GM12878 (cell line): ENCODE data around the gene VEGFD. TPM values are rescaled to one million over a fixed set of nuclear protein-coding genes. Genes with fewer than 3 reads are reported as not detected.

Experiments
- ATAC-seq: fragments of 200-7000 bp; cut with Tn5 transposase; 3 replicates; pipeline ENCODE4 v1.9.1; 2020; ENCODE audit warnings: mild to moderate bottlenecking, moderate library complexity
- BruUV-seq: library from RNA; stranded (reverse); fragments of 400-500 nt; replicated peaks from 2 replicates; lab custom pipeline; 2021; lab: Mats Ljungman, UMichigan
- CTCF ChIA-PET: fragments of 300-600 bp; sonication (Branson Sonifier 250); formaldehyde crosslinking; extraction: SDS; loops from one replicate; lab custom pipeline; 2021; ENCODE audit warnings: inconsistent platforms; lab: Yijun Ruan, JAX
- POLR2A ChIA-PET: fragments of 350-600 bp; formaldehyde crosslinking; extraction: SDS; loops from one replicate; lab custom pipeline; 2021; ENCODE audit warnings: inconsistent platforms; lab: Charles Lee
- RAD21 ChIA-PET: fragments of 300-600 bp; sonication (Branson Sonifier 250); formaldehyde crosslinking; loops from one replicate; lab custom pipeline; 2023; ENCODE audit warnings: antibody characterized with exemption; ENCODE audit not compliant: unreplicated experiment; lab: Charles Lee
- SMC1A ChIA-PET: fragments of 300-600 bp; sonication (Branson Sonifier 250); formaldehyde crosslinking; loops from one replicate; lab custom pipeline; 2023; ENCODE audit not compliant: unreplicated experiment, uncharacterized antibody; lab: Charles Lee
- DNase-seq: peaks from one replicate; pipeline ENCODE4 v3.0.0-alpha.2; 2011; ENCODE audit warnings: low read depth, low spot score
- FAIRE-seq: peaks from 3 replicates; lab custom pipeline; 2011; peaks lifted over from hg19 to GRCh38; lab: Jason Lieb, UNC
- H2AFZ ChIP-seq: 2 replicates; pipeline ENCODE4 v1.6.0; 2011; ENCODE audit warnings: low read depth, low read length, control low read depth; ENCODE audit not compliant: control insufficient read depth
- H3K27ac ChIP-seq: 2 replicates; pipeline ENCODE4 v1.5.1; 2011; ENCODE audit warnings: control low read depth; ENCODE audit not compliant: control insufficient read depth, insufficient read depth
- H3K27me3 ChIP-seq, 2 experiments: replicated peaks in 1 of 2; 2 replicates each; pipeline versions ENCODE4 v1.6.0 to v1.6.1; 2011; ENCODE audit warnings: low read length in 1 of 2; ENCODE audit not compliant: control insufficient read depth in 2 of 2, insufficient read depth in 2 of 2
- H3K36me3 ChIP-seq, 2 experiments: 2 replicates each; pipeline ENCODE4 v1.5.1; 2011; ENCODE audit warnings: low read length in 1 of 2; ENCODE audit not compliant: control insufficient read depth in 2 of 2, insufficient read depth in 2 of 2
- H3K4me1 ChIP-seq: 2 replicates; pipeline ENCODE4 v1.6.1; 2011; ENCODE audit warnings: mild to moderate bottlenecking, low read length, moderate library complexity, mixed read lengths; ENCODE audit not compliant: control insufficient read depth, insufficient read depth
- H3K4me2 ChIP-seq: 2 replicates; pipeline ENCODE4 v1.6.0; 2011; ENCODE audit warnings: control low read depth; ENCODE audit not compliant: control insufficient read depth, insufficient read depth
- H3K4me3 ChIP-seq: fragments of 200-600 bp; sonication (generic); 2 replicates; pipeline ENCODE4 v1.5.1; 2016
- H3K79me2 ChIP-seq: 2 replicates; pipeline ENCODE4 v1.6.0; 2011; ENCODE audit warnings: low read length; ENCODE audit not compliant: control insufficient read depth, insufficient read depth
- H3K9ac ChIP-seq: 2 replicates; pipeline ENCODE4 v1.8.0; 2011; ENCODE audit warnings: low read length, control low read depth, mixed read lengths; ENCODE audit not compliant: control insufficient read depth, insufficient read depth
- H3K9me3 ChIP-seq: replicated peaks from 3 replicates; pipeline ENCODE4 v1.5.1; 2011; ENCODE audit warnings: mild to moderate bottlenecking, low read length; ENCODE audit not compliant: control insufficient read depth, insufficient read depth
- H4K20me1 ChIP-seq: 2 replicates; pipeline ENCODE4 v1.6.0; 2011; ENCODE audit not compliant: control insufficient read depth, insufficient read depth
- ASH2L ChIP-seq: fragments of 300-600, 200-600 bp; sonication (generic); IDR thresholded peaks from 2 replicates; pipeline ENCODE4 v1.6.1; 2017; ENCODE audit warnings: low read depth, mild to moderate bottlenecking, borderline replicate concordance
- BHLHE40 ChIP-seq, 2 experiments: fragments of 450-650 bp in 1 of 2; IDR thresholded peaks; 2 replicates each; pipeline ENCODE4 v1.6.1; 2011 to 2017; ENCODE audit warnings: low read depth in 2 of 2, borderline replicate concordance in 1 of 2, improper control_type of control experiment in 1 of 2, low read length in 1 of 2, mild to moderate bottlenecking in 1 of 2
- EGR1 ChIP-seq, 2 experiments: IDR thresholded peaks; 1 replicate in 1 of 2; 2 replicates in 1 of 2; pipeline ENCODE4 v1.6.1; 2011 to 2012; ENCODE audit warnings: low read depth in 2 of 2, low read length in 2 of 2, borderline replicate concordance in 1 of 2, mild to moderate bottlenecking in 1 of 2, moderate library complexity in 1 of 2
- FOXM1 ChIP-seq: IDR thresholded peaks from 2 replicates; pipeline ENCODE4 v1.6.1; 2012; ENCODE audit warnings: low read depth, mild to moderate bottlenecking, inconsistent platforms, low read length, moderate library complexity
- KLF5 ChIP-seq: fragments of 450-650 bp; IDR thresholded peaks from 2 replicates; pipeline ENCODE4 v1.6.1; 2014; ENCODE audit warnings: mild to moderate bottlenecking; ENCODE audit not compliant: partially characterized antibody
- NFYB ChIP-seq: IDR thresholded peaks from 2 replicates; pipeline ENCODE4 v1.6.1; 2011; ENCODE audit warnings: low read depth, mild to moderate bottlenecking, low read length, improper control_type of control experiment, moderate library complexity; ENCODE audit not compliant: insufficient read depth
- SMAD5 ChIP-seq: IDR thresholded peaks from 2 replicates; pipeline ENCODE4 v1.6.1; 2016; ENCODE audit warnings: antibody characterized with exemption, low read depth
- SREBF1 ChIP-seq: IDR thresholded peaks from 2 replicates; pipeline ENCODE4 v1.6.1; 2012; ENCODE audit warnings: mild to moderate bottlenecking, low read length
- SRF ChIP-seq, 2 experiments: IDR thresholded peaks; 2 replicates each; pipeline ENCODE4 v1.6.1; 2011; ENCODE audit warnings: low read depth in 2 of 2, low read length in 2 of 2, mild to moderate bottlenecking in 1 of 2, moderate library complexity in 1 of 2
- STAT1 ChIP-seq: fragments of 450-650 bp; conservative IDR thresholded peaks from 2 replicates; pipeline ENCODE4 v1.6.1; 2014; ENCODE audit warnings: antibody characterized with exemption, mild to moderate bottlenecking
- TCF12 ChIP-seq: IDR thresholded peaks from 2 replicates; pipeline ENCODE4 v1.6.1; 2011; ENCODE audit warnings: low read depth, mild to moderate bottlenecking, low read length
- ZBED1 ChIP-seq: IDR thresholded peaks from 2 replicates; pipeline ENCODE4 v1.6.1; 2016; ENCODE audit warnings: borderline replicate concordance
- ZNF217 ChIP-seq: fragments of 450-650 bp; IDR thresholded peaks from 2 replicates; pipeline ENCODE4 v1.6.1; 2017; ENCODE audit warnings: antibody characterized with exemption, mild to moderate bottlenecking
- ZNF687 ChIP-seq: fragments of 450-650 bp; IDR thresholded peaks from 2 replicates; pipeline ENCODE4 v1.6.1; 2017; ENCODE audit warnings: mild to moderate bottlenecking, moderate library complexity
- WGBS: methylation state at CpG from one replicate; pipeline ENCODE4 v1.1.6; 2016; ENCODE audit warnings: low lambda C conversion rate; ENCODE audit not compliant: insufficient replicate concordance, insufficient coverage; ENCODE audit errors: missing lambda C conversion rate; 5-methylcytosine and 5-hydroxymethylcytosine counted together
- in situ Hi-C: fragments of 300-500 bp; cut with MboI; formaldehyde crosslinking; loops from 9 replicates; pipeline ENCODE4 v1.14.3; 2018; ENCODE audit warnings: mixed read lengths
- intact Hi-C: fragments of 100-400 bp; cut with micrococcal nuclease; formaldehyde crosslinking; loops from one replicate; pipeline ENCODE4 v1.14.2; 2022; ENCODE audit not compliant: unreplicated experiment
- polyA plus RNA-seq, 11 experiments: library from polyadenylated mRNA; depleted of rRNA in 4 of 11; unstranded in 6 of 11; stranded (reverse) in 5 of 11; fragments of >200 nt; fragmentation: Nextera tagmentation in 4 of 11; fragmentation: Illumina TruSeq in 1 of 11; extraction: Ambion mirVana in 4 of 11; extraction: Trizol in 1 of 11; gene quantifications; 1 replicate in 1 of 11; 2 replicates in 10 of 11; pipeline versions ENCODE4 v1.2.1 to v1.2.3, GENCODE V29; 2011 to 2016; ENCODE audit warnings: inconsistent platforms in 2 of 11, missing spikeins in 2 of 11, low read depth in 1 of 11
- total RNA-seq, 4 experiments: library from RNA; depleted of rRNA in 3 of 4; stranded (reverse); fragments of >200 nt in 3 of 4; fragmentation: Illumina TruSeq in 1 of 4; extraction: Trizol in 1 of 4; gene quantifications; 2 replicates each; pipeline versions ENCODE4 v1.2.1 to v1.2.3, GENCODE V29; 2013 to 2021
- TF ChIP-seq, protein P1 (sequence below): fragments of 450-650 bp; IDR thresholded peaks from 2 replicates; pipeline ENCODE4 v1.6.1; 2017; ENCODE audit warnings: mild to moderate bottlenecking, moderate library complexity

The VEGFD gene
- total and polyA plus RNA-seq, 10 of the 15 experiments (the other 5 are each of a cell fraction or from before 2014, with no cell fraction given): 0.15 TPM; not detected in 9

- TF ChIP-seq ZNF687 (no peak), NFYB (no peak)
Observed at GRCh38 chrX:15405846-15406245, 21.6 kb upstream of the VEGFD start (continued).

- Histone ChIP-seq H3K4me2 (no peak overlapping the region), H3K4me1 (no peaks in the 10 kb centered on the region), H3K27ac (no peak overlapping the region), H2AFZ (no peak overlapping the region), H3K9ac (no peak overlapping the region), H3K4me3 (no peak overlapping the region), H3K36me3 (no peaks in the 10 kb centered on the region), H3K9me3 (no peaks in the 10 kb centered on the region), H3K27me3 (no peaks in the 10 kb centered on the region; a peak in 1 of 4 replicates), H3K79me2 (no peaks in the 10 kb centered on the region), H4K20me1 (no peaks in the 10 kb centered on the region)
- ChIA-PET CTCF (no interaction called here), POLR2A (interaction anchor here (0.7 kb wide), 1 partner anchor 1292 kb away, joined by 5 read pairs; no protein-coding TSS in a partner anchor), SMC1A (no interaction called here), RAD21 (no interaction called here)
- in situ Hi-C loops (no loop called here), intact Hi-C loops (no loop called here)
- DNase-seq (no peak), ATAC-seq (no peak), FAIRE-seq (no peak)
- BruUV-seq: no TSS peak
- WGBS: 25% methylated on average over 7 of the region's 7 CpGs
- TF ChIP-seq FOXM1: no peak
- TF ChIP-seq ASH2L: no peak
- no peak for TF ChIP-seq SMAD5
- no peak for TF ChIP-seq SREBF1
- TF ChIP-seq ZBED1: no peak
- TF ChIP-seq KLF5: no peak
- TF ChIP-seq ZNF217: no peak
- TF ChIP-seq SRF (IDR thresholded peaks at IDR 0.05; ENCODE audit: low read depth in 2 of 2, low read length in 2 of 2): no peak
- TF ChIP-seq TCF12: no peak
- TF ChIP-seq, protein P1, sequence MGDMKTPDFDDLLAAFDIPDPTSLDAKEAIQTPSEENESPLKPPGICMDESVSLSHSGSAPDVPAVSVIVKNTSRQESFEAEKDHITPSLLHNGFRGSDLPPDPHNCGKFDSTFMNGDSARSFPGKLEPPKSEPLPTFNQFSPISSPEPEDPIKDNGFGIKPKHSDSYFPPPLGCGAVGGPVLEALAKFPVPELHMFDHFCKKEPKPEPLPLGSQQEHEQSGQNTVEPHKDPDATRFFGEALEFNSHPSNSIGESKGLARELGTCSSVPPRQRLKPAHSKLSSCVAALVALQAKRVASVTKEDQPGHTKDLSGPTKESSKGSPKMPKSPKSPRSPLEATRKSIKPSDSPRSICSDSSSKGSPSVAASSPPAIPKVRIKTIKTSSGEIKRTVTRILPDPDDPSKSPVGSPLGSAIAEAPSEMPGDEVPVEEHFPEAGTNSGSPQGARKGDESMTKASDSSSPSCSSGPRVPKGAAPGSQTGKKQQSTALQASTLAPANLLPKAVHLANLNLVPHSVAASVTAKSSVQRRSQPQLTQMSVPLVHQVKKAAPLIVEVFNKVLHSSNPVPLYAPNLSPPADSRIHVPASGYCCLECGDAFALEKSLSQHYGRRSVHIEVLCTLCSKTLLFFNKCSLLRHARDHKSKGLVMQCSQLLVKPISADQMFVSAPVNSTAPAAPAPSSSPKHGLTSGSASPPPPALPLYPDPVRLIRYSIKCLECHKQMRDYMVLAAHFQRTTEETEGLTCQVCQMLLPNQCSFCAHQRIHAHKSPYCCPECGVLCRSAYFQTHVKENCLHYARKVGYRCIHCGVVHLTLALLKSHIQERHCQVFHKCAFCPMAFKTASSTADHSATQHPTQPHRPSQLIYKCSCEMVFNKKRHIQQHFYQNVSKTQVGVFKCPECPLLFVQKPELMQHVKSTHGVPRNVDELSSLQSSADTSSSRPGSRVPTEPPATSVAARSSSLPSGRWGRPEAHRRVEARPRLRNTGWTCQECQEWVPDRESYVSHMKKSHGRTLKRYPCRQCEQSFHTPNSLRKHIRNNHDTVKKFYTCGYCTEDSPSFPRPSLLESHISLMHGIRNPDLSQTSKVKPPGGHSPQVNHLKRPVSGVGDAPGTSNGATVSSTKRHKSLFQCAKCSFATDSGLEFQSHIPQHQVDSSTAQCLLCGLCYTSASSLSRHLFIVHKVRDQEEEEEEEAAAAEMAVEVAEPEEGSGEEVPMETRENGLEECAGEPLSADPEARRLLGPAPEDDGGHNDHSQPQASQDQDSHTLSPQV: no peak
- TF ChIP-seq BHLHE40 (IDR thresholded peaks at IDR 0.05; ENCODE audit: borderline replicate concordance in 1 of 2, low read depth in 2 of 2, low read length in 1 of 2): no peak
- TF ChIP-seq STAT1: no peak
- no peak for TF ChIP-seq EGR1 (IDR thresholded peaks at IDR 0.05; ENCODE audit: borderline replicate concordance in 1 of 2, low read depth in 2 of 2, low read length in 2 of 2)
Observed at GRCh38 chrX:15404401-15405096, 20.3 kb upstream of the VEGFD start.
